ENCODE results near the gene SLC6A5.

Gene SLC6A5

DNA sequence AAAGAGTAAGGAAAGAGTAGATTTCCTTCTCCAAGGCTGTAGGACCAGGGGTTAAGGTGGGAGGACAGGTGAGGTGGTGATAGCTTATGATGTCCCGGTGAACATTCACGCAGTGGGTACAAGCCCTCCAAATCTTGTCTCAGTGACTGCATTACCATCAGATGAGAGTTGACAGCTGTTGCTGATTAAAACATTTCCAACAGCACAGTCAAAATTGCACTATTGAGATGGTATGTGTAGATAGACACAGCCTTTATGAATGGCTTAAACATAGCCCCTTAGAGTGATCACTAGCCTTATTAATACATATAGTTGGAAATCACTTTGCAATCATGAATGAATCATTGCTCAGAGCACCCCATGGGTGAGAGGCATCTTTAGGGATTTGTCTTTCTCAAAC is 77.2 kb downstream of the SLC6A5 start:
- Histone ChIP-seq H3K4me1 (no peaks in the 10 kb centered on the region; the same call in 1 of the 2 replicates), H3K9me3 (no peaks in the 10 kb centered on the region), H3K36me3 (no peaks in the 10 kb centered on the region), H3K4me3 (ENCODE audit: low read depth, low read length) (no peak overlapping the region), H3K27me3 (no peaks in the 10 kb centered on the region)
- no peak for DNase-seq
- TF ChIP-seq CTCF (IDR thresholded peaks at IDR 0.05; ENCODE audit: low read depth, low read length): no peak

DNA sequence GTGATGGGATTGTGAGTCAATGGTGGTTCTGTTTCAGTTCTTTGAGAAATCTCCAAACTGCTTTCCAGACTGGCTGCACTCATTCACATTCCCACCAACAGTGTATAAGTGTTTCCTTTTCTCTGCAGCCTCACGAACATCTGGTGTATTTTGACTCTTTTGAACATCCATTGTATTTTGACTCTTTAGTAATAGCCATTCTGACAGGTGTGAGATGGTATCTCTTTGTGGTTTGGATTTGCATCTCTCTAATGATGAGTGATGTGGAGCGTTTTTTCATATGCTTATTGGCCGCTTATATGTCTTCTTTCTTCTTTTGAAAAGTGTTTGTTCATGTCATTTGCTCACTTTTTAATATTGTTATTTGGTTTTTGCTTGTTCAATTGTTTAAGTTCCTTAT is 89.4 kb downstream of the SLC6A5 start:
- no peaks in the 10 kb centered on the region for H3K9me3 ChIP-seq
- no peaks in the 10 kb centered on the region for H3K36me3 ChIP-seq
- TF ChIP-seq CTCF (IDR thresholded peaks at IDR 0.05; ENCODE audit: low read depth, low read length): no peak
- H3K4me1 ChIP-seq: no peaks in the 10 kb centered on the region
- no peaks in the 10 kb centered on the region for H3K27me3 ChIP-seq
- DNase-seq: no peak
- H3K4me3 ChIP-seq (ENCODE audit: low read depth, low read length): no peak overlapping the region

DNA sequence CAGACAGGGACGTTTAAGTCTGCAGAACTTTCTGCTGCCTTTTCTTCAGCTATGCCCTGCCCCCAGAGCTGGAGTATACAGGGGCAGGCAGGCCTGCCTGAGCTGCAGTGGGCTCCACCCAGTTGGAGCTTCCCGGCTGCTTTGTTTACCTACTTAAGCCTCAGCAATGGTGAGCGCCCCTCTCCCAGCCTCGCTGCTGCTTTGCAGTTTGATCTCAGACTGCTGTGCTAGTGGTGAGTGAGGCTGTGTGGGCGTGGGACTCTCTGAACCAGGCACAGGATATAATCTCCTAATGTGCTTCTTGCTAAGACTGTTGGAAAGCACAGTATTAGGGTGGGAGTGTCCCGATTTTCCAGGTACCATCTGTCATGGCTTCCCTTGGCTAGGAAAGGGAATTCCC is 108.5 kb downstream of the SLC6A5 start:
- TF ChIP-seq CTCF (IDR thresholded peaks at IDR 0.05; ENCODE audit: low read depth, low read length): no peak
- Histone ChIP-seq H3K9me3 (no peaks in the 10 kb centered on the region), H3K36me3 (no peaks in the 10 kb centered on the region), H3K4me3 (ENCODE audit: low read depth, low read length) (no peak overlapping the region), H3K4me1 (no peaks in the 10 kb centered on the region), H3K27me3 (no peaks in the 10 kb centered on the region)
- DNase-seq: no peak

Data from BE2C (cell line).